SU-DHL-6 (cell line): Measurements from ENCODE around the gene WSCD2.

Experiments
- H2AFZ ChIP-seq: fragments of 200-600 bp; sonication (generic); 2 replicates; pipeline ENCODE4 v1.6.1; 2014; ENCODE audit warnings: low read depth, mild to moderate bottlenecking, moderate library complexity, mixed read lengths, antibody characterized with exemption, low read length; ENCODE audit not compliant: severe bottlenecking
- H3F3A ChIP-seq: fragments of 200-600 bp; shearing (Covaris generic); 2 replicates; pipeline ENCODE4 v1.6.0; 2016; ENCODE audit warnings: antibody characterized with exemption, mild to moderate bottlenecking; ENCODE audit not compliant: insufficient read depth
- H3K27ac ChIP-seq: fragments of 200-600 bp; sonication (generic); 2 replicates; pipeline ENCODE4 v1.5.1; 2016; ENCODE audit warnings: low read depth, mild to moderate bottlenecking, low read length, moderate library complexity, mixed read lengths
- H3K27me3 ChIP-seq: fragments of 200-600 bp; sonication (generic), shearing (Covaris generic); 2 replicates; pipeline ENCODE4 v1.6.0; 2014; ENCODE audit warnings: mild to moderate bottlenecking, low read length
- H3K36me3 ChIP-seq: fragments of 200-600 bp; sonication (generic); 2 replicates; pipeline ENCODE4 v1.6.1; 2014; ENCODE audit warnings: mild to moderate bottlenecking, low read length, mixed read lengths
- H3K4me2 ChIP-seq: fragments of 300-600, 200-600 bp; shearing (Covaris generic), sonication (generic); 2 replicates; pipeline ENCODE4 v1.6.0; 2014; ENCODE audit warnings: low read length, low read depth, mild to moderate bottlenecking; ENCODE audit not compliant: poor library complexity, severe bottlenecking
- H3K4me3 ChIP-seq: fragments of 200-600 bp; sonication (generic); 2 replicates; pipeline ENCODE4 v1.5.1; 2014; ENCODE audit warnings: antibody characterized with exemption, low read length, mild to moderate bottlenecking, mixed read lengths; ENCODE audit not compliant: insufficient read depth, poor library complexity, severe bottlenecking
- H3K79me2 ChIP-seq: fragments of 200-600 bp; sonication (generic); 2 replicates; pipeline ENCODE4 v1.6.1; 2014; ENCODE audit warnings: mild to moderate bottlenecking, low read length, moderate library complexity; ENCODE audit not compliant: insufficient read depth
- H3K9ac ChIP-seq: fragments of 200-600 bp; sonication (generic); 2 replicates; pipeline ENCODE4 v1.7.0; 2014; ENCODE audit warnings: mild to moderate bottlenecking, low read length
- H3K9me2 ChIP-seq: fragments of 200-600 bp; sonication (generic); replicated peaks from 2 replicates; pipeline ENCODE4 v1.6.1; 2014; ENCODE audit warnings: low read length; ENCODE audit not compliant: insufficient read depth
- H3K9me3 ChIP-seq: fragments of 200-600 bp; sonication (generic); 2 replicates; pipeline ENCODE4 v1.6.1; 2014; ENCODE audit warnings: low read length, mixed read lengths; ENCODE audit not compliant: insufficient read depth
- H4K20me1 ChIP-seq: fragments of 200-600 bp; sonication (generic); 2 replicates; pipeline ENCODE4 v1.6.1; 2014; ENCODE audit warnings: low read depth, mild to moderate bottlenecking, antibody characterized with exemption, low read length, moderate library complexity, mixed read lengths
- EZH2phosphoT487 ChIP-seq: fragments of 200-600 bp; sonication (generic), shearing (Covaris generic); conservative IDR thresholded peaks from 2 replicates; pipeline ENCODE4 v1.6.1; 2018; ENCODE audit warnings: mild to moderate bottlenecking, antibody characterized with exemption, low read length, moderate library complexity, mixed read lengths
- TF ChIP-seq, protein P1 (sequence below): fragments of 200-600 bp; sonication (generic); IDR thresholded peaks from one replicate; pipeline ENCODE4 v1.5.1; 2017; ENCODE audit warnings: antibody characterized with exemption, mild to moderate bottlenecking, low read length, moderate library complexity; ENCODE audit not compliant: insufficient read depth, poor library complexity, severe bottlenecking

Gene WSCD2

DNA sequence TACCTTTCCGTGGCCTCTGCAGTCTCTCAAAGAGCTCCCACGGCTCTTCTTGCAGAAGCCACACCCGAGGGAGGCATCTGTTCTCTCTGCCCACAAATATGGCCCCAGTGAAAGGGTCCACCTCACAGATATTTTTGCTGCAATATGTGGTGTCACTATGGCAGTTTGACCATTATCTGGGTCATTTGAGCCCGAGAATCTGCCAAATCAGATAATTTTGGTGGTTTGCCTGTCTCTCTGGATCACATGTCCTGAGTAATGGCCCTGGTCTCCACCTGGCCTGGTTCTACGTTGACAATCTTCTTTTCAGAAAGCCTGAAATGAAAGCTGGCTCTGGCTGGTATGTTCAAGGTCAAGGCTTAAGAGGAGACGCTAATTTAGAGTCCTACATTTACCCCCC lies 5.7 kb upstream of the WSCD2 start:
- H3K36me3 ChIP-seq: no peaks in the 10 kb centered on the region
- H3K9me3 ChIP-seq: no peaks in the 10 kb centered on the region
- no peaks in the 10 kb centered on the region for H3K9me2 ChIP-seq
- no peak overlapping the region for H2AFZ ChIP-seq
- no peaks in the 10 kb centered on the region for H3F3A ChIP-seq
- H3K79me2 ChIP-seq: no peaks in the 10 kb centered on the region
- TF ChIP-seq, protein P1, sequence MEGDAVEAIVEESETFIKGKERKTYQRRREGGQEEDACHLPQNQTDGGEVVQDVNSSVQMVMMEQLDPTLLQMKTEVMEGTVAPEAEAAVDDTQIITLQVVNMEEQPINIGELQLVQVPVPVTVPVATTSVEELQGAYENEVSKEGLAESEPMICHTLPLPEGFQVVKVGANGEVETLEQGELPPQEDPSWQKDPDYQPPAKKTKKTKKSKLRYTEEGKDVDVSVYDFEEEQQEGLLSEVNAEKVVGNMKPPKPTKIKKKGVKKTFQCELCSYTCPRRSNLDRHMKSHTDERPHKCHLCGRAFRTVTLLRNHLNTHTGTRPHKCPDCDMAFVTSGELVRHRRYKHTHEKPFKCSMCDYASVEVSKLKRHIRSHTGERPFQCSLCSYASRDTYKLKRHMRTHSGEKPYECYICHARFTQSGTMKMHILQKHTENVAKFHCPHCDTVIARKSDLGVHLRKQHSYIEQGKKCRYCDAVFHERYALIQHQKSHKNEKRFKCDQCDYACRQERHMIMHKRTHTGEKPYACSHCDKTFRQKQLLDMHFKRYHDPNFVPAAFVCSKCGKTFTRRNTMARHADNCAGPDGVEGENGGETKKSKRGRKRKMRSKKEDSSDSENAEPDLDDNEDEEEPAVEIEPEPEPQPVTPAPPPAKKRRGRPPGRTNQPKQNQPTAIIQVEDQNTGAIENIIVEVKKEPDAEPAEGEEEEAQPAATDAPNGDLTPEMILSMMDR: no peak
- no peak for TF ChIP-seq EZH2phosphoT487
- H3K4me3 ChIP-seq: no peak overlapping the region
- H3K4me2 ChIP-seq: no peak overlapping the region
- H4K20me1 ChIP-seq: no peaks in the 10 kb centered on the region
- no peaks in the 10 kb centered on the region for H3K27me3 ChIP-seq
- no peak overlapping the region for H3K27ac ChIP-seq
- H3K9ac ChIP-seq: no peak overlapping the region

DNA sequence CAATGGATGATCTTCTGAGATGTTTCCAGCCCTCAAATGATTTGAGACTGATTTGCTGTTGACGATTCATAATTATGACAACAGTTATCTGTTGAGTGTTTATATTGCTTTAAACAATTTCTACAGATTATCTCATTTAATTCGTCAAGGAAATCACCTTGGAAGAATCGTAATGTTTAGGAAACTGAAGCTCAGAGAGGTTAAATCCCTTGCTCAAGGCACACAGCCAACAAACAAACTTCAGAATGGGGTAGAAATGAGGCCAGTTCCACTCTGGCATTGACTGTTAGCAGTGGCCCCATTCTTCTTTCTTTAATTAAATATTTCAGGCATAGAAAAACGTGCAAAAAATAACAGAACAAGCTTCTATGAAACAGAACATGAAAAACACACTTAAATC lies 4.0 kb upstream of the WSCD2 start:
- H3K9me3 ChIP-seq: no peaks in the 10 kb centered on the region

GRCh38 chr12:108126212-108126611 lies 2.9 kb upstream of the WSCD2 start:
- H3F3A ChIP-seq: no peaks in the 10 kb centered on the region
- TF ChIP-seq EZH2phosphoT487: no peak
- TF ChIP-seq, protein P1: no peak
- H3K4me2 ChIP-seq: no peak overlapping the region
- no peaks in the 10 kb centered on the region for H3K9me3 ChIP-seq
- H3K79me2 ChIP-seq: no peaks in the 10 kb centered on the region
- H2AFZ ChIP-seq: no peak overlapping the region
- H4K20me1 ChIP-seq: no peaks in the 10 kb centered on the region
- H3K36me3 ChIP-seq: no peaks in the 10 kb centered on the region
- no peaks in the 10 kb centered on the region for H3K27me3 ChIP-seq
- H3K4me3 ChIP-seq: no peak overlapping the region
- H3K27ac ChIP-seq: no peak overlapping the region
- no peaks in the 10 kb centered on the region for H3K9me2 ChIP-seq
- no peak overlapping the region for H3K9ac ChIP-seq

More for the DNA sequence above, 4.0 kb upstream of the WSCD2 start:
- Histone ChIP-seq H3K27ac (no peak overlapping the region), H3K27me3 (no peaks in the 10 kb centered on the region), H3K79me2 (no peaks in the 10 kb centered on the region), H3K4me3 (no peak overlapping the region), H3K9me2 (no peaks in the 10 kb centered on the region), H4K20me1 (no peaks in the 10 kb centered on the region), H3F3A (no peaks in the 10 kb centered on the region), H2AFZ (no peak overlapping the region), H3K9ac (no peak overlapping the region), H3K36me3 (no peaks in the 10 kb centered on the region), H3K4me2 (no peak overlapping the region)
- TF ChIP-seq, protein P1: no peak
- TF ChIP-seq EZH2phosphoT487: no peak

- no peak for TF ChIP-seq EZH2phosphoT487
- TF ChIP-seq, protein P1: no peak
- H2AFZ ChIP-seq: no peak overlapping the region
- no peaks in the 10 kb centered on the region for H3K27me3 ChIP-seq
- H3K4me2 ChIP-seq: no peak overlapping the region
- H3K9me2 ChIP-seq: no peaks in the 10 kb centered on the region
- no peak overlapping the region for H3K27ac ChIP-seq
- no peaks in the 10 kb centered on the region for H4K20me1 ChIP-seq
- no peak overlapping the region for H3K9ac ChIP-seq
- no peak overlapping the region for H3K4me3 ChIP-seq
- no peaks in the 10 kb centered on the region for H3K36me3 ChIP-seq
- H3K9me3 ChIP-seq: no peaks in the 10 kb centered on the region
- H3F3A ChIP-seq: no peaks in the 10 kb centered on the region
- no peaks in the 10 kb centered on the region for H3K79me2 ChIP-seq
These were observed 2.0 kb upstream of the WSCD2 start for GRCh38 chr12:108126990-108127501.
